Psoas muscle (tissue), 8 donors: ENCODE results near the gene ATP10B. TPM values are rescaled to one million over a fixed set of nuclear protein-coding genes. Genes with fewer than 3 reads are reported as not detected.

Experiments used
- ATAC-seq, 4 donors: fragments of 200-7000 bp; cut with Tn5 transposase; one replicate each; pipeline ENCODE4 v1.9.1; 2020; ENCODE audit warnings: moderate library complexity in 3 of 4, mild to moderate bottlenecking in 2 of 4
- DNase-seq, 2 donors: peaks; one replicate each; pipeline ENCODE4 v3.0.0-alpha.2; 2020
- H3K27ac ChIP-seq: fragments of 200-600 bp; one replicate; pipeline ENCODE4 v1.8.0; 2022
- H3K27me3 ChIP-seq, 3 donors: fragments of 200-600 bp in 1 of 3; one replicate each; pipeline versions ENCODE4 v1.6.1 to v1.8.0; 2013 to 2022; ENCODE audit warnings: low read length in 2 of 3, mild to moderate bottlenecking in 2 of 3, moderate library complexity in 1 of 3; ENCODE audit not compliant: insufficient read depth in 3 of 3
- H3K36me3 ChIP-seq, 2 donors: fragments of 200-600 bp in 1 of 2; one replicate each; pipeline versions ENCODE4 v1.6.1 to v1.8.0; 2013 to 2022; ENCODE audit warnings: low read depth in 1 of 2, mild to moderate bottlenecking in 1 of 2, moderate library complexity in 1 of 2; ENCODE audit not compliant: insufficient read depth in 1 of 2
- H3K4me1 ChIP-seq: fragments of 200-600 bp; one replicate; pipeline ENCODE4 v1.8.0; 2022
- H3K4me3 ChIP-seq: fragments of 200-600 bp; one replicate; pipeline ENCODE4 v1.8.0; 2022; ENCODE audit warnings: mild to moderate bottlenecking
- H3K9me3 ChIP-seq: fragments of 200-600 bp; one replicate; pipeline ENCODE4 v1.8.0; 2022
- WGBS, 3 donors: extraction: QIAGEN DNeasy Blood & Tissue Kit; methylation state at CpG; one replicate each; pipeline versions ENCODE4 v1.1.6 to v1.1.7; 2013; 5-methylcytosine and 5-hydroxymethylcytosine counted together
- intact Hi-C, 2 donors: fragments of 100-400 bp; cut with DNase I; formaldehyde crosslinking; loops; one replicate each; pipeline versions ENCODE4 v1.11.0 to v1.14.2; 2022
- polyA plus RNA-seq, 3 donors: library from polyadenylated mRNA; stranded (reverse); fragments of 200-250 nt; gene quantifications; one replicate each; pipeline ENCODE4 v1.2.3, GENCODE V29; 2013
- total RNA-seq, 4 donors: library from RNA; stranded (reverse); fragmentation: NEBNext Ultra II Directional in 2 of 4; extraction: Animal tissue kit (Norgen Biotek cat#: 25700) in 2 of 4; gene quantifications; one replicate each; pipeline versions ENCODE4 v1.2.1 to v1.2.4, GENCODE V29; 2021 to 2023
- TF ChIP-seq, protein P1 (sequence below): fragments of 200-600 bp; IDR thresholded peaks from one replicate; pipeline ENCODE4 v1.8.0; 2022; ENCODE audit warnings: antibody characterized with exemption
- donor health status: healthy with polysubstance abuse.
- donor health status: DM: no; HTN: no; CAD: no; lungs with moderate emphysema.
- donor health status: Bipolar disorder and iron deficiency.
- donor health status: healthy.
- donor health status: DM: yes; HTN: yes; CAD: no.
- donor health status: DM: no; HTN: no; CAD: no.
- donor health status: DM: no; HTN: no; CAD: no.
- donor health status: DM: yes; HTN: yes; CAD: no.

ATP10B gene
- total and polyA plus RNA-seq, 7 donors, result 0.01 to 0.04 TPM; not detected in 5

DNA sequence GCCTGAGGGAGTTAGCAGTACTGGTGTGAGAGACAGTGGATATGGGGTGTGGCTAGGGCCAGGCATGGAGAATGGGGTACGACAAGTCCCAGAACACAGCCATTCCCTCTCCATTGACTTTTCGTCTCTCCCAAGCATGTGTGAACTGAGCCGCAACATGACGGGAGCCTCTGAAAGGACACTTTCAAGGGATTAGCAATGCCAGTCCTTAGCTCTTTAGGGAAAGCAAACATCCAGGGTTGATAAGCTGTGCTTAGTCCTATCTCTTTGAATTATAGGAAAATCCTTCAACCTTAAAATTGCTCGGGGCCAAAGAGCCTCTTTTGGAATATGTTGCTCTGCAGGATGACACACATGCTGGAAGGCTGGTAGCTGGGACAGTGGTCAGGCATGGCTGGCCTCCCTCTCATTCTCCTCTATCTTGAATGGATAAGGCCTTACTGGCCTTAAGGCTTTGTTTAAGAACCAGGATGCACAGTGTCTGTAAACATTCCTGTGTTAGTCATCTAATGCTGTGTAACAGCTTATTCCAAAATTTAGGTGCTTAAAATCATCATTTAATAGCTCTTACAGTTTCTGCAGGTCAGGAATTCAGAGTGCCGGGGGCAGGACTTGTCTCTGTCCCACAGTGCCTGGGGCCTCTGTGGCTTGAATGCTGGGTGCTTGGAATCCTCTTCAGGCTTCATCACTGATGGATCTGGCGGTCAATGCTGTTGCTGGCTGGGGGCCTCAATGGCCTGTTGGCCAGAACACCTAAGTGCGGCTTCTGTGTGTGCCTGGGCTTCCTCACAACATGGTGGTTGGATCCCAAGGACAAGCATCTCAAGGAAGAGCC is 335.1 kb downstream of the ATP10B start:
- ATAC-seq (no peak), DNase-seq (no peak)
- Histone ChIP-seq H3K4me3 (no peak overlapping the region), H3K27me3 (peaks cover 0 to 3% (median 0%) of the 10 kb centered on the region in 3 donors), H3K36me3 (no peaks in the 10 kb centered on the region), H3K27ac (no peak overlapping the region), H3K4me1 (no peaks in the 10 kb centered on the region), H3K9me3 (no peaks in the 10 kb centered on the region)
- TF ChIP-seq, protein P1, sequence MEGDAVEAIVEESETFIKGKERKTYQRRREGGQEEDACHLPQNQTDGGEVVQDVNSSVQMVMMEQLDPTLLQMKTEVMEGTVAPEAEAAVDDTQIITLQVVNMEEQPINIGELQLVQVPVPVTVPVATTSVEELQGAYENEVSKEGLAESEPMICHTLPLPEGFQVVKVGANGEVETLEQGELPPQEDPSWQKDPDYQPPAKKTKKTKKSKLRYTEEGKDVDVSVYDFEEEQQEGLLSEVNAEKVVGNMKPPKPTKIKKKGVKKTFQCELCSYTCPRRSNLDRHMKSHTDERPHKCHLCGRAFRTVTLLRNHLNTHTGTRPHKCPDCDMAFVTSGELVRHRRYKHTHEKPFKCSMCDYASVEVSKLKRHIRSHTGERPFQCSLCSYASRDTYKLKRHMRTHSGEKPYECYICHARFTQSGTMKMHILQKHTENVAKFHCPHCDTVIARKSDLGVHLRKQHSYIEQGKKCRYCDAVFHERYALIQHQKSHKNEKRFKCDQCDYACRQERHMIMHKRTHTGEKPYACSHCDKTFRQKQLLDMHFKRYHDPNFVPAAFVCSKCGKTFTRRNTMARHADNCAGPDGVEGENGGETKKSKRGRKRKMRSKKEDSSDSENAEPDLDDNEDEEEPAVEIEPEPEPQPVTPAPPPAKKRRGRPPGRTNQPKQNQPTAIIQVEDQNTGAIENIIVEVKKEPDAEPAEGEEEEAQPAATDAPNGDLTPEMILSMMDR, result no peak
- WGBS, 3 donors, result 85 to 87% (median 85%) methylated on average over 8 of the region's 8 CpGs
- intact Hi-C loops, result no loop called here

DNA sequence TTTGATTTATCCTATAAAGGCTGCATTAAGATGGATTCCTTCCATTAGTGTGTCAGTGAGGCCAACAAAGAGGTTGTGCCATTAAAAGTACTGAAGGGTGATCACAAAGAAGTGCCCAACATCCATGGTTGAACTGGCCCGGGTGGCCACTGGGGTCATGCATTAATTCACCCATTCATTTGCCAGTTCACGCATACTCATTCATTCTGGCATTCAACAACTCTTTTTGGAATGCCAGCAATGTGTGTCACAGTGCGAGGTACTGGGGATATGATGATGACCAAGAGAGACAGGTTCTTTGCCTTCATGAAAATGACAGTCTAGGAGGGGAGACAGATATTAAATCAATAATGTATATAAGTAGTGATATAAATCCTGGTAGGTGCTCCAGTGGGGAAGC is 337.1 kb downstream of the ATP10B start:
- WGBS, 3 donors, result 43 to 62% (median 48%) methylated on average over 3 of the region's 3 CpGs
- TF ChIP-seq, protein P1, result no peak
- H3K4me3 ChIP-seq, result no peak overlapping the region
- DNase-seq, result no peak
- H3K9me3 ChIP-seq, result no peaks in the 10 kb centered on the region
- H3K27me3 ChIP-seq, result no peaks in the 10 kb centered on the region
- intact Hi-C loops, result no loop called here
- no peak overlapping the region for H3K27ac ChIP-seq
- no peaks in the 10 kb centered on the region for H3K4me1 ChIP-seq
- no peaks in the 10 kb centered on the region for H3K36me3 ChIP-seq
- no peak for ATAC-seq

DNA sequence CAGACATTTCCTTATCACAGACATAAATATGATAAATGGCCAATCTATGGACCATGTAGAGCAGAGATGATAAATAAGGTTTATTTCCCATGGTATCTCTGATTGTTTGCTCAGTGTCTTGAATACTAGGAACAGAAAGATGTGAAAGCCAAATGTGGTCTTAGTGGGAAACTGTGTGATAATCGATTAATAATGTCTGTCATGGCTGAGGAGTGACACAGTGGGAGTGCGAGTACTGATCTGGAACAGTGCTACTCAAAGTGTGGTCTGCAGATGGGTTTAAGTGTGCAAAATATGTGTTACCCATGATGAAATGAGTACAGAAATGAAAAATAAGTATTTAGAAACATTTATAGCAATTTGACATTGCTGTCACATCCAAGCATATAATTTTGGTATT is 337.8 kb downstream of the ATP10B start:
- H3K9me3 ChIP-seq, result no peaks in the 10 kb centered on the region
- no peaks in the 10 kb centered on the region for H3K4me1 ChIP-seq
- 61 to 70% (median 62%) methylated on average over 2 of the region's 2 CpGs for WGBS, 3 donors
- intact Hi-C loops, result no loop called here
- no peaks in the 10 kb centered on the region for H3K36me3 ChIP-seq
- H3K4me3 ChIP-seq, result no peak overlapping the region
- ATAC-seq (no peak), DNase-seq (no peak)
- no peaks in the 10 kb centered on the region for H3K27me3 ChIP-seq
- H3K27ac ChIP-seq, result no peak overlapping the region
- TF ChIP-seq, protein P1, result no peak

DNA sequence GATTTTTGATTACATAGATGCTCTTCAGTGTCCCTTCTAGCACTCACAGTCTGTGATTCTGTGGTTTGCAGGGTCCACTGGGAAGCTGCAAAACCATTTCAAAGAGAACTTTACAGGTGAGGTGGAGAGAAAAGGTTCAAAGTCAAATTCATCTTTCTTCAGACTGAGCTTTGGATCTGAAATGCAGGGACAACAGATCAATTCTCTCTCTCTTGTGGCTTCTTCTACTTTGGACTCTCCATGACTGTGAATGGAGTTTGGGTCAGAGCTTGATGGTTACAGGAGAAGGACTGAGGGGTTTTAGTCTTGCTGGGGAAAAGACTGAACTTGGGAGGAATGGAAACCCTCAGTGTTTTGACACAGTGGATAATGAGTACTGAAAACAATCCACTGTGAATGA is 338.5 kb downstream of the ATP10B start:
- Histone ChIP-seq H3K4me1 (no peaks in the 10 kb centered on the region), H3K27ac (no peak overlapping the region), H3K36me3 (no peaks in the 10 kb centered on the region), H3K9me3 (no peaks in the 10 kb centered on the region), H3K4me3 (no peak overlapping the region), H3K27me3 (no peaks in the 10 kb centered on the region)
- no peak for DNase-seq
- TF ChIP-seq, protein P1, result no peak
- intact Hi-C loops, result no loop called here
- no peak for ATAC-seq
